ENCODE data around the gene C7. TPM values are rescaled to one million over a fixed set of nuclear protein-coding genes. Genes with fewer than 3 reads are reported as not detected.
"Not testable (repeated sequence)": the region's sequence is repeated elsewhere in the genome, so short reads cannot be mapped to it uniquely, and the experiment has no call there.

Gene C7
- total RNA-seq, 1 donor from 2014 or later = 2.2 TPM

GRCh38 chr5:40991168-40991980 is 82.1 kb downstream of the C7 start:
- DNase-seq = peak; percentile 6

GRCh38 chr5:40991981-40992559 is 82.8 kb downstream of the C7 start:
- no peak for DNase-seq

- DNase-seq = no peak
Measured at GRCh38 chr5:40995801-40996586, 86.7 kb downstream of the C7 start.

GRCh38 chr5:40999142-40999541 is 89.8 kb downstream of the C7 start:
- DNase-seq = no peak

GRCh38 chr5:40999966-41000365 is 90.7 kb downstream of the C7 start:
- no peak for DNase-seq

- DNase-seq = no peak
Measured at GRCh38 chr5:41003670-41004376, 94.5 kb downstream of the C7 start.

- DNase-seq = no peak
Measured at GRCh38 chr5:41004931-41005330, 95.6 kb downstream of the C7 start.

- no peak for DNase-seq
Measured at GRCh38 chr5:41009232-41009631, 99.9 kb downstream of the C7 start.

- DNase-seq = no peak
Measured at GRCh38 chr5:41010572-41010971, 101.3 kb downstream of the C7 start.

- DNase-seq = no peak
Measured at GRCh38 chr5:41012318-41012717, 103.0 kb downstream of the C7 start.

GRCh38 chr5:41022600-41022999 is 113.3 kb downstream of the C7 start:
- DNase-seq = not testable (repeated sequence)

Small RNA genes lying within 50 kb of the gene (small RNA-seq; reads per million reads assigned to genes)
- gene AC114967.1 (ENCODE audit: low replicate concordance) = not detected
- gene RNU7-161P (ENCODE audit: low replicate concordance) = not detected

Other genes with a start within 250 kb of the C7 start
- 14.0 TPM for gene PTGER4, start 229.6 kb upstream of the C7 start, total RNA-seq
- 43.8 TPM for gene TTC33, start 153.5 kb upstream of the C7 start, total RNA-seq
- 60.3 TPM for gene PRKAA1, start 111.1 kb upstream of the C7 start, total RNA-seq
- 168 TPM for gene RPL37, start 74.3 kb upstream of the C7 start, total RNA-seq
- 3.1 TPM for gene CARD6, start 68.1 kb upstream of the C7 start, total RNA-seq
- not detected for gene MROH2B, start 161.8 kb downstream of the C7 start, total RNA-seq

Data from tongue (tissue), 3 donors.